Mucosa of rectum (tissue), 2 donors: ENCODE data around the gene GOLGA6A.
A peak's percentile ranks its signal among the peaks of the same experiment; 100 is the strongest.
"Not testable (repeated sequence)": the region's sequence is repeated elsewhere in the genome, so short reads cannot be mapped to it uniquely, and the experiment has no call there.

Source experiments
- H3K27ac ChIP-seq, 2 donors: one replicate each; pipeline ENCODE4 v1.7.0; 2013; ENCODE audit warnings: inconsistent platforms in 2 of 2, low read depth in 2 of 2, low read length in 2 of 2
- H3K27me3 ChIP-seq, 2 donors: one replicate each; pipeline ENCODE4 v1.7.0; 2013; ENCODE audit warnings: low read length in 2 of 2; ENCODE audit not compliant: control insufficient read depth in 2 of 2, insufficient read depth in 2 of 2
- H3K36me3 ChIP-seq, 2 donors: one replicate each; pipeline ENCODE4 v1.7.0; 2013; ENCODE audit warnings: low read length in 2 of 2; ENCODE audit not compliant: control insufficient read depth in 2 of 2, insufficient read depth in 2 of 2
- H3K4me1 ChIP-seq, 2 donors: one replicate each; pipeline ENCODE4 v1.7.0; 2013; ENCODE audit warnings: low read length in 2 of 2, mild to moderate bottlenecking in 1 of 2; ENCODE audit not compliant: control insufficient read depth in 2 of 2, insufficient read depth in 2 of 2
- H3K4me3 ChIP-seq, 2 donors: one replicate each; pipeline ENCODE4 v1.7.0; 2013; ENCODE audit warnings: low read length in 2 of 2
- H3K9ac ChIP-seq, 2 donors: one replicate each; pipeline ENCODE4 v1.7.0; 2013; ENCODE audit warnings: low read length in 2 of 2, low read depth in 1 of 2, mild to moderate bottlenecking in 1 of 2
- H3K9me3 ChIP-seq, 2 donors: one replicate each; pipeline ENCODE4 v1.7.0; 2013; ENCODE audit warnings: low read length in 2 of 2; ENCODE audit not compliant: control insufficient read depth in 2 of 2
- donor health status: healthy.
- donor health status: Normal muscosa, but diverticular disease.

Gene GOLGA6A

GRCh38 chr15:74053941-74054529 is 28.3 kb downstream of the GOLGA6A start:
- Histone ChIP-seq H3K4me1 (peaks cover 10 to 11% of the 10 kb centered on the region in 2 donors), H3K9ac (no peak overlapping the region), H3K36me3 (no peaks in the 10 kb centered on the region), H3K27ac (no peak overlapping the region), H3K9me3 (no peaks in the 10 kb centered on the region), H3K4me3 (no peak overlapping the region), H3K27me3 (no peaks in the 10 kb centered on the region)

- H3K4me1 ChIP-seq = peaks cover 10 to 11% of the 10 kb centered on the region in 2 donors
- H3K27me3 ChIP-seq = no peaks in the 10 kb centered on the region
- no peaks in the 10 kb centered on the region for H3K36me3 ChIP-seq
- H3K9ac ChIP-seq = no peak overlapping the region
- no peak overlapping the region for H3K27ac ChIP-seq
- no peaks in the 10 kb centered on the region for H3K9me3 ChIP-seq
- no peak overlapping the region for H3K4me3 ChIP-seq
These were observed 28.8 kb downstream of the GOLGA6A start for GRCh38 chr15:74053517-74053916.

GRCh38 chr15:74052271-74053260 is 29.8 kb downstream of the GOLGA6A start:
- not testable (repeated sequence) for H3K4me3 ChIP-seq, H3K36me3 ChIP-seq, H3K9me3 ChIP-seq, H3K27me3 ChIP-seq, H3K9ac ChIP-seq
- peaks cover 15 to 16% of the 10 kb centered on the region in 2 donors for H3K4me1 ChIP-seq
- H3K27ac ChIP-seq = peak overlapping the region; percentile 65 to 72

- no peak overlapping the region for H3K4me3 ChIP-seq
- no peak overlapping the region for H3K9ac ChIP-seq
- no peaks in the 10 kb centered on the region for H3K27me3 ChIP-seq
- no peaks in the 10 kb centered on the region for H3K9me3 ChIP-seq
- H3K36me3 ChIP-seq = peaks cover 0 to 3% of the 10 kb centered on the region in 2 donors
- peak overlapping the region; percentile 74 to 79 for H3K27ac ChIP-seq
- H3K4me1 ChIP-seq = peaks cover 15 to 16% of the 10 kb centered on the region in 2 donors
These were observed 31.7 kb downstream of the GOLGA6A start for GRCh38 chr15:74050556-74051234.

GRCh38 chr15:74050127-74050526 is 32.2 kb downstream of the GOLGA6A start:
- H3K27me3 ChIP-seq = no peaks in the 10 kb centered on the region
- H3K4me1 ChIP-seq = peaks cover 15 to 16% of the 10 kb centered on the region in 2 donors
- H3K27ac ChIP-seq = peak overlapping the region in 1 of 2 donors; percentile 26
- H3K4me3 ChIP-seq = no peak overlapping the region
- peaks cover 0 to 3% of the 10 kb centered on the region in 2 donors for H3K36me3 ChIP-seq
- H3K9ac ChIP-seq = no peak overlapping the region
- H3K9me3 ChIP-seq = no peaks in the 10 kb centered on the region

GRCh38 chr15:74046275-74046674 is 36.1 kb downstream of the GOLGA6A start:
- Histone ChIP-seq H3K4me1 (peaks cover 5 to 10% of the 10 kb centered on the region in 2 donors), H3K4me3 (no peak overlapping the region), H3K27me3 (no peaks in the 10 kb centered on the region), H3K9ac (no peak overlapping the region), H3K36me3 (peaks cover 3 to 5% of the 10 kb centered on the region in 2 donors), H3K27ac (no peak overlapping the region), H3K9me3 (no peaks in the 10 kb centered on the region)

GRCh38 chr15:74045636-74046274 is 36.6 kb downstream of the GOLGA6A start:
- Histone ChIP-seq H3K4me1 (peaks cover 5 to 9% of the 10 kb centered on the region in 2 donors), H3K27me3 (no peaks in the 10 kb centered on the region), H3K9ac (no peak overlapping the region), H3K4me3 (no peak overlapping the region), H3K27ac (no peak overlapping the region), H3K36me3 (peaks cover 3 to 5% of the 10 kb centered on the region in 2 donors), H3K9me3 (no peaks in the 10 kb centered on the region)

- Histone ChIP-seq H3K36me3 (peaks cover 3 to 5% of the 10 kb centered on the region in 2 donors), H3K27ac (no peak overlapping the region), H3K9me3 (no peaks in the 10 kb centered on the region), H3K9ac (no peak overlapping the region), H3K4me1 (peaks cover 5 to 7% of the 10 kb centered on the region in 2 donors), H3K4me3 (no peak overlapping the region), H3K27me3 (no peaks in the 10 kb centered on the region)
These were observed 37.2 kb downstream of the GOLGA6A start for GRCh38 chr15:74045184-74045583.

GRCh38 chr15:74044267-74045110 is 37.9 kb downstream of the GOLGA6A start:
- Histone ChIP-seq H3K27me3 (no peaks in the 10 kb centered on the region), H3K9ac (no peak overlapping the region), H3K4me3 (no peak overlapping the region), H3K27ac (peak overlapping the region; percentile 56 to 67), H3K9me3 (no peaks in the 10 kb centered on the region), H3K4me1 (peaks cover 5 to 7% of the 10 kb centered on the region in 2 donors), H3K36me3 (peaks cover 3 to 5% of the 10 kb centered on the region in 2 donors)
